CD14-positive monocyte (primary cell): ENCODE results near the gene GNG4. TPM values are rescaled to one million over a fixed set of nuclear protein-coding genes. Genes with fewer than 3 reads are reported as not detected.

Experiments
- DNase-seq, 3 donors: peaks; one replicate each; pipeline ENCODE4 v3.0.0-alpha.2; 2011 to 2022
- H2AFZ ChIP-seq: 2 replicates; pipeline ENCODE4 v1.6.0; 2012; ENCODE audit warnings: mild to moderate bottlenecking, low read depth, low read length, inconsistent platforms; ENCODE audit not compliant: insufficient read depth, poor library complexity, severe bottlenecking
- H3K27ac ChIP-seq, 2 donors: 1 replicate in 1 of 2; 2 replicates in 1 of 2; pipeline ENCODE4 v1.5.1; 2012 to 2013; ENCODE audit warnings: low read length in 2 of 2, control low read depth in 1 of 2, inconsistent platforms in 1 of 2, low read depth in 1 of 2, mild to moderate bottlenecking in 1 of 2
- H3K27me3 ChIP-seq, 2 donors: one replicate each; pipeline versions ENCODE4 v1.6.0 to v1.6.1; 2011 to 2013; ENCODE audit warnings: low read length in 2 of 2; ENCODE audit not compliant: control insufficient read depth in 2 of 2, insufficient read depth in 2 of 2
- H3K36me3 ChIP-seq, 2 donors: replicated peaks in 1 of 2; 1 replicate in 1 of 2; 2 replicates in 1 of 2; pipeline versions ENCODE4 v1.5.1 to v1.6.1; 2012 to 2013; ENCODE audit warnings: low read length in 2 of 2, control low read depth in 1 of 2, inconsistent platforms in 1 of 2, mild to moderate bottlenecking in 1 of 2; ENCODE audit not compliant: insufficient read depth in 2 of 2, control insufficient read depth in 1 of 2
- H3K4me1 ChIP-seq, 2 donors: 1 replicate in 1 of 2; 2 replicates in 1 of 2; pipeline versions ENCODE4 v1.5.1 to v1.6.1; 2012 to 2013; ENCODE audit warnings: low read length in 2 of 2, control low read depth in 1 of 2, inconsistent platforms in 1 of 2, mild to moderate bottlenecking in 1 of 2, moderate library complexity in 1 of 2; ENCODE audit not compliant: insufficient read depth in 2 of 2, control insufficient read depth in 1 of 2
- H3K4me2 ChIP-seq: replicated peaks from 2 replicates; pipeline ENCODE3; 2012; ENCODE audit warnings: low read length, moderate library complexity, mild to moderate bottlenecking; ENCODE audit not compliant: poor library complexity, severe bottlenecking; ENCODE audit errors: extremely low read depth
- H3K4me3 ChIP-seq, 3 experiments: fragments of 200-600 bp in 1 of 3; sonication (generic) in 1 of 3; replicated peaks in 1 of 3; 1 replicate in 2 of 3; 2 replicates in 1 of 3; pipeline ENCODE4 v1.5.1; 2011 to 2013; ENCODE audit warnings: low read length in 3 of 3, mild to moderate bottlenecking in 3 of 3, control low read depth in 2 of 3, low read depth in 2 of 3, inconsistent platforms in 1 of 3, moderate library complexity in 1 of 3
- H3K79me2 ChIP-seq: 2 replicates; pipeline ENCODE4 v1.6.0; 2012; ENCODE audit warnings: mild to moderate bottlenecking, control low read depth, inconsistent platforms, low read length, moderate library complexity; ENCODE audit not compliant: insufficient read depth
- H3K9ac ChIP-seq: 2 replicates; pipeline ENCODE4 v1.6.0; 2017; ENCODE audit warnings: low read length, mild to moderate bottlenecking; ENCODE audit not compliant: insufficient read depth, poor library complexity, severe bottlenecking
- H3K9me3 ChIP-seq, 2 donors: replicated peaks in 1 of 2; 1 replicate in 1 of 2; 2 replicates in 1 of 2; pipeline versions ENCODE4 v1.5.1 to v1.6.1; 2012 to 2013; ENCODE audit warnings: low read length in 2 of 2, control low read depth in 1 of 2; ENCODE audit not compliant: control insufficient read depth in 1 of 2, insufficient read depth in 1 of 2
- H4K20me1 ChIP-seq: 2 replicates; pipeline ENCODE4 v1.6.0; 2012; ENCODE audit warnings: mild to moderate bottlenecking, low read length, control low read depth, moderate library complexity; ENCODE audit not compliant: insufficient read depth
- H3K27ac Mint-ChIP-seq, 7 donors: one replicate each; pipeline ENCODE4 v1.8.0; 2020; ENCODE audit warnings: mild to moderate bottlenecking in 7 of 7, mixed read lengths in 7 of 7, moderate library complexity in 6 of 7, inconsistent platforms in 2 of 7
- H3K27me3 Mint-ChIP-seq, 3 donors: one replicate each; pipeline ENCODE4 v1.8.0; 2021 to 2022; ENCODE audit warnings: low read depth in 3 of 3, mild to moderate bottlenecking in 3 of 3, mixed read lengths in 3 of 3, moderate library complexity in 3 of 3, inconsistent platforms in 1 of 3
- H3K36me3 Mint-ChIP-seq, 2 donors: one replicate each; pipeline ENCODE4 v1.8.0; 2020; ENCODE audit warnings: mixed read lengths in 2 of 2, inconsistent platforms in 1 of 2, mild to moderate bottlenecking in 1 of 2
- H3K4me1 Mint-ChIP-seq: one replicate; pipeline ENCODE4 v1.8.0; 2020; ENCODE audit warnings: mild to moderate bottlenecking, mixed read lengths
- H3K4me3 Mint-ChIP-seq, 2 donors: one replicate each; pipeline ENCODE4 v1.8.0; 2020; ENCODE audit warnings: mild to moderate bottlenecking in 2 of 2, mixed read lengths in 2 of 2, moderate library complexity in 1 of 2
- H3K9me3 Mint-ChIP-seq, 7 donors: one replicate each; pipeline ENCODE4 v1.8.0; 2020 to 2022; ENCODE audit warnings: mixed read lengths in 7 of 7, mild to moderate bottlenecking in 6 of 7, moderate library complexity in 6 of 7, inconsistent platforms in 2 of 7
- CTCF ChIP-seq: fragments of 200-600 bp; IDR thresholded peaks from one replicate; pipeline ENCODE4 v1.8.0; 2022; ENCODE audit warnings: antibody characterized with exemption, mild to moderate bottlenecking
- WGBS: methylation state at CpG from one replicate; pipeline ENCODE4 v1.1.5; 2013; ENCODE audit warnings: missing lambda C conversion rate; ENCODE audit not compliant: insufficient coverage; 5-methylcytosine and 5-hydroxymethylcytosine counted together
- intact Hi-C, 2 donors: fragments of 100-400 bp; cut with micrococcal nuclease; formaldehyde crosslinking; loops; one replicate each; pipeline versions ENCODE4 v1.15.0 to v1.15.1; 2023
- polyA plus RNA-seq, 3 donors: library from polyadenylated mRNA; depleted of rRNA in 1 of 3; unstranded in 2 of 3; stranded (reverse) in 1 of 3; fragments of 300-500 nt in 2 of 3; fragments of >200 nt in 1 of 3; fragmentation: Illumina TruSeq in 2 of 3; gene quantifications; 1 replicate in 2 of 3; 2 replicates in 1 of 3; pipeline ENCODE4 v1.2.3, GENCODE V29; 2012 to 2021

Gene GNG4
- polyA plus RNA-seq, 3 donors, result not detected

GRCh38 chr1:235510823-235511222, 138.8 kb downstream of the GNG4 start:
- Mint-ChIP-seq H3K27ac (no peak overlapping the region), H3K36me3 (no peaks in the 10 kb centered on the region), H3K9me3 (no peaks in the 10 kb centered on the region), H3K4me1 (peaks cover 9% of the 10 kb centered on the region), H3K27me3 (peaks cover 0 to 4% (median 2%) of the 10 kb centered on the region in 3 donors), H3K4me3 (no peak overlapping the region)
- Histone ChIP-seq H3K27ac (no peak overlapping the region), H3K4me1 (peaks cover 8% of the 10 kb centered on the region in 2 donors), H3K9me3 (no peaks in the 10 kb centered on the region), H4K20me1 (no peaks in the 10 kb centered on the region), H3K4me3 (no peak overlapping the region), H3K27me3 (no peaks in the 10 kb centered on the region), H3K79me2 (no peaks in the 10 kb centered on the region), H3K4me2 (no peak overlapping the region), H3K9ac (no peak overlapping the region), H2AFZ (no peak overlapping the region), H3K36me3 (no peaks in the 10 kb centered on the region)
- TF ChIP-seq CTCF, result no peak
- DNase-seq, result no peak
- intact Hi-C loops, result loop anchor here in 1 of 2 donors (10.0 kb wide), 1 partner anchor 144 kb away; no protein-coding TSS in a partner anchor
- WGBS, result 84% methylated on average over 2 of the region's 6 CpGs

GRCh38 chr1:235507623-235508022, 142.0 kb downstream of the GNG4 start:
- H3K9me3 Mint-ChIP-seq, result no peaks in the 10 kb centered on the region
- Histone ChIP-seq H4K20me1 (peaks cover 9% of the 10 kb centered on the region), H3K4me2 (no peak overlapping the region), H3K36me3 (no peaks in the 10 kb centered on the region), H3K4me1 (peaks cover 18% of the 10 kb centered on the region in 2 donors), H3K9ac (no peak overlapping the region), H3K27me3 (no peaks in the 10 kb centered on the region), H3K79me2 (peaks cover 5% of the 10 kb centered on the region), H3K4me3 (no peak overlapping the region), H2AFZ (no peak overlapping the region), H3K9me3 (no peaks in the 10 kb centered on the region), H3K27ac (no peak overlapping the region)
- no peak for TF ChIP-seq CTCF
- peaks cover 17% of the 10 kb centered on the region for H3K4me1 Mint-ChIP-seq
- intact Hi-C loops, result loop anchor here (10.0 kb wide), 2 partner anchors 183 to 1287 kb away; partner anchors contain the start of genes ARID4B (in 1 of the 2), GGPS1 (in 1 of the 2) and MTR (in 1 of the 2)
- no peak overlapping the region for H3K4me3 Mint-ChIP-seq
- WGBS, result 100% methylated on average over 1 of the region's 3 CpGs
- no peak for DNase-seq
- no peak overlapping the region for H3K27ac Mint-ChIP-seq
- H3K36me3 Mint-ChIP-seq, result no peaks in the 10 kb centered on the region
- H3K27me3 Mint-ChIP-seq, result peaks cover 0 to 4% (median 2%) of the 10 kb centered on the region in 3 donors
